Stimulated activated CD4-positive, alpha-beta T cell treated with anti-CD3 and anti-CD28 coated beads, Interleukin-4, amount 100 ng/mL, for 1 hour (primary cell): Measurements from ENCODE around the gene AKT3.

Experiments
- DNase-seq: peaks from one replicate; pipeline ENCODE4 v3.0.0-alpha.2; 2020

Gene AKT3

GRCh38 chr1:243501002-243501401, 349.0 kb downstream of the AKT3 start:
- no peak for DNase-seq

DNA sequence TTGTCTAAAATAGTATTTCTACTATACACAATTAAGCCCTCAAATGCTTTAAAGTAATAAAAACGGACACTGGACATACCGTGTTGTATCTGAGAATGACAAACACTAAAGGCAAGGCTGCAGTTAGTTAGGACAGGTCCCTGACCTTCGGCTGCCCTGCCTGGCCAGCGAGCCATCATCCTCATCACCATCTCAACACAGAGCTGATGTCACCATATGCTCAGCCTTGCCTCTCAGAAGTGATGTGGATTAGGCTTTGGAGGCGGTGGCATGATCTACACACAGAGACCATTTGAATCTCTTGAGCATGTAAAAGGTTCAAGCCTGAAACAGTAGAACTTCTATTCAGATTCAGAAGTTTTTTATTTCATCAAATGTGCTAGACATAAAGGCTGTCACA, 349.5 kb downstream of the AKT3 start:
- no peak for DNase-seq

- DNase-seq: no peak
These were observed 350.3 kb downstream of the AKT3 start for GRCh38 chr1:243499711-243500110.

DNA sequence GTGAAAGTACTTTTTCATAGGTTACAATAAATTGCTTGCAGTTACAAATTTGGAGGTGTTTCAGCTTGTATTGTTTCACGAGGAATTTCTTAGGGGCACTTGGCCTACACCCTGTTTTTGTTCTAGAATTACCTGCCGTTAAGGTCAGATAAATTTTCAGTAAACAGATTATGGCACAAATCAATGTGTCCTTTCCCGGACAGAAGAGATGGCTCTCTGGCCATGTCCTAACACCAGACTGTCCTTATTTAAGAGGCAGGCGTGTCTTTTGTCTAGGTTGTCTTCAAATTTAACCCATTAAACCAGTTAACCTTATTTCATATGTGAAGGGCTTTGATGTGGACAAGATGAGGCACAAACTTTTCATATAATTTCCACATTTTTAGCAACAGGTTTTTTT, 350.8 kb downstream of the AKT3 start:
- no peak for DNase-seq

DNA sequence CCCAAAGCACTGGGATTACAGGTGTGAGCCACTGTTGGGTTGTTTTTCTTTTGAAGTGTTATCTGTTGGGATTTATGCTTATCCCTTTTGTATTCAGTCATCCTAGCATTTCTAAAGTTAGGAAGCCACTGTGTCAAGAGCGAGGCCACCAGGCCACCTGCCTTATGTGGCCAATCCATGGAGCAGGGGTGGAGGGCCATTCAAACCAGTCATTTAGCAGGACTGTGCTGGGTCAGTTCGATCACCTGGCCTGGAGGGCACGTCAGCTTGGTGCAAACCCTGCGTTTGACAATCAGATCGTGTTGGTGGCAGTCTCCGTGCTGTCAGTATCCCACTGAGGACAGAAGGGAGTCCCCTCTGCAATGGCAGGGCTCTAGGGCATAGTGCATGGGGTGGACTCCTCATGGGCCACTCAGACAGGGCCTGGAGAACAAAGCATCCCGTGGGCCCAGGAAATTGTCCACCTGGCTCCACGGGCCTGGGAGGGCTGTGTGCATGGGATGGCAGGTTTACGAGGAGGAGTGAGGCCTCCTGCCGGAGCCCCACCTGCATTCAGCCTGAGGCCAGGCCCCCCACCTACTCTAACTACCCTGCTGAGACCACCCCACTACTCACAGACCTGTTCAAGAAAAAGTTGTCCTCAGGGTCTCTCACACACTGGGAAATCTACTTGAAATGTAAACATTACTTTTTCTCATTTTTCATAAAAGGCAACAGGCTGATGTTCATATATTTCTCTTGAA, 351.9 kb downstream of the AKT3 start:
- no peak for DNase-seq

DNA sequence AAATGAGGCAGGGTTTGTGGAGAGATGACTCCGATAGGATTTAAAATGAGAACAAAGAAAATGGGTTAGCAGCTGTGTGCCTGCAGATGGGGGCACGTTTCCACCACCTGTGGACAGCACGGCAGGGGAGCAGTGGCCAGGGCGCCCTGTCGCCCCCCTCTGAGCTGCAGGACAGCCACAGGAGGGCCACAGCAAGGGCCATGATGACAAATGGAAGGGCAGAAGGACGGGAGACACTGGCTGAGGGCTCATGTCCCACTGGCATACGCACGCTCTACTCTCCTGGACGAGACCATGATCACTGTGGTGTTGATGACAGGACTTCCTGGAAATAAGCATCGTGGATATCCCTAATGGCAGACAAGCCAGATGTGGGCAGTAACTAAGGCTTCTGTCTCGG, 353.2 kb downstream of the AKT3 start:
- no peak for DNase-seq

- no peak for DNase-seq
These were observed 353.8 kb downstream of the AKT3 start for GRCh38 chr1:243496187-243496646.

DNA sequence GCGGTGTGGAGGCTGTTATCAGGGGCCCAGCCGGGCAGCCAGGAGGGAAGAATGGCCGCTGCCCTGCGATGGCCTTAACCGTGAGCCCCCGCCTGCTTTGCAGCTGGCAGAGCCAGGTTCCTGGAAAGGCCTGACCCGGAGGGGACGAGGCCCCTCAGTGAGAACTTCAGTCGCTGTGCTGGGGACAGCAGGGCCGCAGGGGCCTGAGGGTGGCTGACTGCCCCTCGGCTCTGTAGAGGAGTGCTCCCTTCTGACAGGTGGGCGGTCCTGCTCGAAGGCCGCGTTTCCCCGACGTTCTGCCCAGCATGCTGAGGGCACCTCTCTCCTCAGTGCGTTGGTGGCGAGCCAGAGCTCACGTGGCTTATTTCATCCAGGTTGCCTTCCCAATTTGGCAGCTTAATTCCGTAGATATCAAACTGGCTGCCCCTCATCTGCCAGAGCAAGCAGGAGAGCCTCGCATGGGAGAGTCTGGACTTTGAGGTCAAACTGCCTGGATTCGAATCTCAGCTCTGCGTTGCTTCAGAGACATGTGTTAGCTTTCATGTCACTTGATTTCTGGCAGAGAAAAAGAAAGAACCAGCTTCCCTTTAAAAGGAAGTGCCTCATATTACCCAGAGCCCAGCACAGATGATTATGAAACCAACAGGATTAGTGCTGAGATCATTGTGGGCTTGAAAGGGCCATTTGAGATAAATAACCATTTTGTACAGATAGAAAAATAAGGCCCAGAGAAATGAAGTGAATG, 354.4 kb downstream of the AKT3 start:
- DNase-seq: no peak

GRCh38 chr1:243494741-243495431, 355.2 kb downstream of the AKT3 start:
- DNase-seq: no peak

- DNase-seq: no peak
These were observed 356.6 kb downstream of the AKT3 start for GRCh38 chr1:243493156-243494129.

DNA sequence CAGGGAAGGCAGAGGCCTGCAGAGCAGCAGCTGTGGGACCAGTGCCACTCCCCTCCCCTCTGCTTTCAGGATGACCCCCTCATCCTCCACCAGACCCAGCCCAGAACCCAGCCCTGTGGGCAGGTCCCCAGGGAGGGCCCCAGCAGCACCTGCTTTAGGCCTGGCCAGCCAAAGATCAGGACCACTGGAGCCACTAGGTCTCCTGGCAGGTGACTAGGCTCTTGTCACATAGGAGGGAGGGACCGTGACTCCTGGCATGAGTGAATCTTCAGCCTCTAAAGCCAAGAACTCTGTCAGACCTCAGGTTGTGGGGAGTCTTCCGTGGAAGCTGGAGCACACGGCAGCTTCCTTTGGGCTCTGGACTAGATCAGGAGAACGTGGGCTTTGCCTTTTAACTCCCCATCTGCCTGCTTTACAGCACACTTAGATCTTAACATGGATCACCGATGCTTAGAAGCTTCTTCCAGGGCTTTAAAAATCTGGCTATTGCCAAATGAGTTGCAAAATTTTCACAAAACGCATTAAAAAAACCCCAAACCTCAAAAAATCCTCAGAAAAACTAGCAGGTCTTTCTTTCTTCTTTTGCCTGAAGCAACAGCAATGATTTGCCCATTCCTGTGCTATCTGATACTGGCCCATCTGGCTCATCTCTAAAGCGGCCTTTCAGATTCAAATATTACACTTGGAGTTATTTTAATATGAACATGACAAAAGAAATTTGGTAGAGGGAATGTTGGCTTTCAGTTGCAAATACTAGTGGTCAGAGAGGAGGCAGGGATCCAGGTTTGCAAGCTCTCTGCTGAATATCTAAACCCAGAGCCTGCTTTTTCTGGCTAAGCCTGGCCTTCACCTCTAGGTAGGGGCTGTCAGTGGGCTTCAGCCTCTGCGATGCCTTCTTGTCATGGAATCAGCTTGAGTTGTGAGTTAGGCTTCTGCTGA, 359.0 kb downstream of the AKT3 start:
- no peak for DNase-seq

- DNase-seq: no peak
These were observed 360.1 kb downstream of the AKT3 start for GRCh38 chr1:243489681-243490546.

GRCh38 chr1:243489158-243489527, 360.9 kb downstream of the AKT3 start:
- no peak for DNase-seq

GRCh38 chr1:243488459-243489157, 361.4 kb downstream of the AKT3 start:
- no peak for DNase-seq

DNA sequence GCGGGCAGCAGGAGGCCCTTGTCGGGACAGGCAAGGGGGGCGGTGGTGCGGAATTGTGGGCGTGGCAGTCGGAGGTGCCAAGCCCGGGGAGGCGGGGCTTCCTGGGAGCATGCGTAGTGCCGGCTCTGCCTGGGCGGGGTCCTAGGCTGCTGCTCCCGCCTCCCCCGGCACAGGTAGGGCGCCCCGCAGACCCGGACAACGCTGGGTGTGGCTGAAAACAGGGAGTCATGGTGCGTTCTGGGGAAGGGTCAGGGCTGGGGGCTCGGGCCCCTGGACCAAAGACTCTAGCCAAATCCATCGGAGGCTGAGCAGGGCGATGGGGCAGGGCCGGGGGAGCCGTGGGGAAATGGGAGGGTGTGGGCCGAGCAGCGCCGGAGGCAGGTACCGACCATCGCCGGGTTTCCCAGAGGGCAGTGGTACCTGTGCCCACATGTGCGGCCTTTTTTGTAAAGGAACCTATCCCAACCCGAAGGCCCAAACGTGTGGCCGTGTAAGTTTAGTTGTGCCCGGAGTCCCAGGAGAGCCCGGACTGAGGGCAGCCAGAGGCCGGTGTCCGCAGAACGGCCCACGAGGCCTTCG, 362.3 kb downstream of the AKT3 start:
- DNase-seq: no peak

- no peak for DNase-seq
These were observed 362.9 kb downstream of the AKT3 start for GRCh38 chr1:243487036-243487648.

DNA sequence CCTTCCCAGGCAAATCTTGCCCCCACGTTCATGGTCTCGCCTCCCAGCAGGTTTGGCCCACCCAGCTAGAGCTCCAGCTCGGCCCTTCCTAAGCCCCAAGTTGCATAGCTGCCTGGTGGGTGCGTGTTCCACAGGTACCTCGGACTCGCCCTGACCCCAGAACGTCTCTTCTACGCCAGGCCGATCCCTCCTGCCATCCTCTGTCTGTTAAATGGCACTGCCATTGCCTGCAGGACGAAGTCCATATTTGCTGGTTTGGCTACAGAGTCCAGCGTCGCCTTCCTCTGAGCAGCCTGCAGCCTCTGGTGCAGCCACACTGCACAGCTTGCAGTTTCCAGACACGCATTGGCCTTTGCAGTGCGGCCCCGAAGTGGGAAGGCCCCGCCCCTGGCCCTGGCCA, 366.1 kb downstream of the AKT3 start:
- no peak for DNase-seq

- DNase-seq: peak; percentile 16
These were observed 366.8 kb downstream of the AKT3 start for GRCh38 chr1:243483071-243483771.
